HG03442 (cell line): Measurements from ENCODE around the gene TDRD5.

ENCODE experiments used
- ATAC-seq: cut with Tn5 transposase; IDR thresholded peaks from one replicate; pipeline ENCODE4 v1.9.1; 2021; ENCODE audit warnings: mild to moderate bottlenecking, moderate library complexity; ENCODE audit not compliant: unreplicated experiment

The TDRD5 gene

GRCh38 chr1:179591592-179592580, at the start of gene TDRD5:
TDRD5 (plus strand) TSS chr1:179591832; CDS start chr1:179592616, 784 bp downstream.
- ATAC-seq: no peak

GRCh38 chr1:179545321-179545720, 46.3 kb upstream of the TDRD5 start:
- no peak for ATAC-seq

- ATAC-seq: no peak
These were observed 44.6 kb upstream of the TDRD5 start for GRCh38 chr1:179547021-179547535.

- no peak for ATAC-seq
These were observed 42.8 kb upstream of the TDRD5 start for GRCh38 chr1:179548666-179549367.

- no peak for ATAC-seq
These were observed 42.3 kb upstream of the TDRD5 start for GRCh38 chr1:179549368-179549700.

- ATAC-seq: peak; percentile 74
These were observed 40.6 kb upstream of the TDRD5 start for GRCh38 chr1:179550746-179551682.

GRCh38 chr1:179554427-179554826, 37.2 kb upstream of the TDRD5 start:
- no peak for ATAC-seq

- no peak for ATAC-seq
These were observed 33.6 kb upstream of the TDRD5 start for GRCh38 chr1:179558078-179558477.

- ATAC-seq: no peak
These were observed 15.9 kb upstream of the TDRD5 start, which contains the start of gene NPHS2 for GRCh38 chr1:179575497-179576314. NPHS2 (minus strand) TSS chr1:179575948; CDS start chr1:179575864, 84 bp downstream.

- no peak for ATAC-seq
These were observed 15.1 kb upstream of the TDRD5 start for GRCh38 chr1:179576509-179576908.

GRCh38 chr1:179583771-179584320, 7.8 kb upstream of the TDRD5 start:
- ATAC-seq: no peak

GRCh38 chr1:179586107-179586823, 5.4 kb upstream of the TDRD5 start:
- no peak for ATAC-seq

- ATAC-seq: no peak
These were observed 4.3 kb upstream of the TDRD5 start for GRCh38 chr1:179587336-179587735.

- no peak for ATAC-seq
These were observed 3.1 kb upstream of the TDRD5 start for GRCh38 chr1:179588425-179589024.

- ATAC-seq: no peak
These were observed 2.1 kb upstream of the TDRD5 start for GRCh38 chr1:179589509-179589908.

GRCh38 chr1:179590671-179591070, 961 bp upstream of the TDRD5 start:
- no peak for ATAC-seq

GRCh38 chr1:179591253-179591591, 410 bp upstream of the TDRD5 start:
- ATAC-seq: no peak

- ATAC-seq: no peak
These were observed 7.0 kb downstream of the TDRD5 start for GRCh38 chr1:179598631-179599030.
